ENCODE results near the gene LRP1B. TPM values are rescaled to one million over a fixed set of nuclear protein-coding genes. Genes with fewer than 3 reads are reported as not detected.

The LRP1B gene
- total RNA-seq, 2 donors from 2014 or later: 0.91 to 1.2 TPM

- DNase-seq (ENCODE audit: low spot score): no peak
- Histone ChIP-seq H3K9me3 (no peaks in the 10 kb centered on the region), H3K4me3 (no peak overlapping the region), H3K27me3 (replicated peaks; ENCODE audit: insufficient read depth) (no peaks in the 10 kb centered on the region), H3K36me3 (no peaks in the 10 kb centered on the region), H3K27ac (no peak overlapping the region), H3K4me1 (replicated peaks) (no peaks in the 10 kb centered on the region)
- 81% methylated on average over 1 of the region's 1 CpG for WGBS
- intact Hi-C loops (cut with DNase I): no loop called here
- TF ChIP-seq POLR2AphosphoS5 (IDR thresholded peaks at IDR 0.05): no peak
- no peak for TF ChIP-seq CTCF (IDR thresholded peaks at IDR 0.05)
Observed at GRCh38 chr2:140601342-140601741, 1529.5 kb downstream of the LRP1B start.

- H3K4me1 ChIP-seq (replicated peaks): no peaks in the 10 kb centered on the region
- no peaks in the 10 kb centered on the region for H3K27me3 ChIP-seq (replicated peaks; ENCODE audit: insufficient read depth)
- no peaks in the 10 kb centered on the region for H3K36me3 ChIP-seq
- 84% methylated on average over 1 of the region's 1 CpG for WGBS
- no peak overlapping the region for H3K4me3 ChIP-seq
- no peak for TF ChIP-seq POLR2A (IDR thresholded peaks at IDR 0.05)
- H3K27ac ChIP-seq: no peak overlapping the region
- no peak for DNase-seq (ENCODE audit: low spot score)
- H3K9me3 ChIP-seq: no peaks in the 10 kb centered on the region
- intact Hi-C loops (cut with DNase I): no loop called here
Observed at GRCh38 chr2:140600116-140600515, 1530.7 kb downstream of the LRP1B start.

DNA sequence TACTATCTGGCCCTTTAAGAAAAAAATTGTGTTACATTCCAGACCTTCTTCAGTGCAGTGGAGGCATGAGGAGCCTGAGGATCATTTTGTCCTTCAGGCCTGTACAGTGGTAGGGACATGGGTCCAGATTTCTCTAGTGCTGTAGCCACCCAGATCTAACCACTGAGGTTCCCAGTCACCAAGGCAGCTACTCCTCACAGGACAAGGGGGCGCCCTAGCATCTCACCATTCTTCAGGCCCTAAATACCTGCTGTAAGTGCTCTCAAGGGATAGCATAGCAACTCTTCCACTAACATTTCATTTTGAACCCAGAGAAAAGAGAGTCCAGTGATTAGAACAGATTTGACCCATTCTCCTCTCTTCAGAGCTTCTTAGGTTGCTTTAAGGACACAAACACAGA lies 1533.0 kb downstream of the LRP1B start:
- no peak overlapping the region for H3K27ac ChIP-seq
- no peak for DNase-seq (ENCODE audit: low spot score)
- no peaks in the 10 kb centered on the region for H3K27me3 ChIP-seq (replicated peaks; ENCODE audit: insufficient read depth)
- no peaks in the 10 kb centered on the region for H3K36me3 ChIP-seq
- no peak for TF ChIP-seq POLR2A (IDR thresholded peaks at IDR 0.05)
- TF ChIP-seq POLR2AphosphoS5 (IDR thresholded peaks at IDR 0.05): no peak
- TF ChIP-seq CTCF (IDR thresholded peaks at IDR 0.05): no peak
- H3K4me3 ChIP-seq: no peak overlapping the region
- WGBS: 86% methylated on average over 1 of the region's 1 CpG
- no peaks in the 10 kb centered on the region for H3K4me1 ChIP-seq (replicated peaks)
- intact Hi-C loops (cut with DNase I): no loop called here
- no peaks in the 10 kb centered on the region for H3K9me3 ChIP-seq

DNA sequence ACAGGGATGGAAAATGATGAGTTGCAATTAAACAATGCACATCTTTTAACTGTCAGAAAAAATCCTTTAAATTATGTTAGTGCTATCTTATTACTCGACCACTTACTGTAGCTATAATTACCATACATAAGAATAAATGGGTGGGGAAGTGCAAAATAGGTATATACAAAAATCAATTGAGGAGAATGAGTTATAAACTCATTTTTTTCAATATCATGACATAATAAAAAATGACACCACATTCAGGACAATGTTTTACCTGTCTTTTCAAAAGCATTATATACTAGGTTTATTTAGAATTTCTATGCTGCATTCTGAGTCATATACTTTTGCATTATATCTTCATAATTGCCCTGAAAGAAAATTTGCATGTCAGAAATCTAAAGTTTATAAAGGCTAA lies 1533.6 kb downstream of the LRP1B start:
- intact Hi-C loops (cut with DNase I): no loop called here
- Histone ChIP-seq H3K4me1 (replicated peaks) (no peaks in the 10 kb centered on the region), H3K36me3 (no peaks in the 10 kb centered on the region), H3K27ac (no peak overlapping the region), H3K9me3 (no peaks in the 10 kb centered on the region), H3K27me3 (replicated peaks; ENCODE audit: insufficient read depth) (no peaks in the 10 kb centered on the region), H3K4me3 (no peak overlapping the region)
- WGBS: 91% methylated on average over 1 of the region's 1 CpG
- DNase-seq (ENCODE audit: low spot score): no peak
- TF ChIP-seq POLR2A (IDR thresholded peaks at IDR 0.05) (no peak), CTCF (IDR thresholded peaks at IDR 0.05) (no peak), POLR2AphosphoS5 (IDR thresholded peaks at IDR 0.05) (no peak)

GRCh38 chr2:140596447-140596846 lies 1534.4 kb downstream of the LRP1B start:
- 64% methylated on average over 4 of the region's 4 CpGs for WGBS
- Histone ChIP-seq H3K9me3 (no peaks in the 10 kb centered on the region), H3K27ac (no peak overlapping the region), H3K4me1 (replicated peaks) (no peaks in the 10 kb centered on the region), H3K36me3 (no peaks in the 10 kb centered on the region), H3K4me3 (no peak overlapping the region), H3K27me3 (replicated peaks; ENCODE audit: insufficient read depth) (no peaks in the 10 kb centered on the region)
- intact Hi-C loops (cut with DNase I): no loop called here
- TF ChIP-seq POLR2AphosphoS5 (IDR thresholded peaks at IDR 0.05) (no peak), CTCF (IDR thresholded peaks at IDR 0.05) (no peak), POLR2A (IDR thresholded peaks at IDR 0.05) (no peak)
- DNase-seq (ENCODE audit: low spot score): no peak
